ENCODE data around the gene SERINC2. TPM values are rescaled to one million over a fixed set of nuclear protein-coding genes. Genes with fewer than 3 reads are reported as not detected.

Gene SERINC2
- total RNA-seq (2014; rRNA removed; shearing (Covaris generic)) = 10.4 and 16.6 TPM in 2 replicates

DNA sequence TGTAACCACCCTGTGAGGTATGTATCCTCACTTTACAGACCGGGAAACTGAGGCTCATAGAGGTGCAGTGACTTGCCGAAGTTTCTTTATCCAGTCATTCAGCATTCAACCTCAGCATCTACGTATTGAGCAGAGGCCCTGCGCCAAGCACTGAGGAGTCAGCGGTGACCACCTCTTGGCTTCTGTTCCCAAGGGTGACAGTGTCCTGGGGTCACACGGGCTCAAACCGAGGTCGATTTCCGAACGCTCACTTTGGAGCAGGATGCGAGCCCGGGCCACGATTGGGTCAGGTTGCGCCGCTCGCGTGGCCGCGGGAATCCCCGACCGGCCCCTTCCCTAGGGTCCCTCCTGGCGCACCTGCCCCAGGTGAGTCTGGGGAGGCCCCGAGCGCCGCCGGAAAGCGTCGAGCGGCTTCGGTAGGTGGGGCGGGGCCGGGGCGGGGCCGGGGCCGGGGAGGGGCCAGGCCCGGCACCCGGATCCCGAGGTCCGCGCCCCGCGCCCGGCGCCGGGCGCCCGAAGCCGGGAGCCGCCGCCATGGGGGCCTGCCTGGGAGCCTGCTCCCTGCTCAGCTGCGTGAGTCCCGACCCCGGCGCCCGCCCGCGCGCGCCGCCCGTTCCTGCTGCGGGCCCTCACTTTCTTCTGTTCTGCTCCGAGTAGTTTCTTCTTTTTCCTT is at the start of gene SERINC2:
SERINC2 (plus strand) TSS at position 482 of the 673 bp plus-strand sequence; CDS start at position 535, 53 bp downstream.
- H3K4me3 ChIP-seq = peak within 1 kb of the TSS; percentile 86
- peaks cover 38% of the 10 kb centered on the region for H3K4me1 ChIP-seq (replicated peaks)
- no peaks in the 10 kb centered on the region for H3K27me3 ChIP-seq (replicated peaks)
- peaks cover 26% of the 10 kb centered on the region; the same call in 1 of the 2 replicates for H3K36me3 ChIP-seq
- no peak for DNase-seq (ENCODE audit: low read depth in 1 of 2, low spot score in 2 of 2)
- no peaks in the 10 kb centered on the region for H3K9me3 ChIP-seq (replicated peaks)
- peak within 1 kb of the TSS; percentile 48 for H3K27ac ChIP-seq

DNA sequence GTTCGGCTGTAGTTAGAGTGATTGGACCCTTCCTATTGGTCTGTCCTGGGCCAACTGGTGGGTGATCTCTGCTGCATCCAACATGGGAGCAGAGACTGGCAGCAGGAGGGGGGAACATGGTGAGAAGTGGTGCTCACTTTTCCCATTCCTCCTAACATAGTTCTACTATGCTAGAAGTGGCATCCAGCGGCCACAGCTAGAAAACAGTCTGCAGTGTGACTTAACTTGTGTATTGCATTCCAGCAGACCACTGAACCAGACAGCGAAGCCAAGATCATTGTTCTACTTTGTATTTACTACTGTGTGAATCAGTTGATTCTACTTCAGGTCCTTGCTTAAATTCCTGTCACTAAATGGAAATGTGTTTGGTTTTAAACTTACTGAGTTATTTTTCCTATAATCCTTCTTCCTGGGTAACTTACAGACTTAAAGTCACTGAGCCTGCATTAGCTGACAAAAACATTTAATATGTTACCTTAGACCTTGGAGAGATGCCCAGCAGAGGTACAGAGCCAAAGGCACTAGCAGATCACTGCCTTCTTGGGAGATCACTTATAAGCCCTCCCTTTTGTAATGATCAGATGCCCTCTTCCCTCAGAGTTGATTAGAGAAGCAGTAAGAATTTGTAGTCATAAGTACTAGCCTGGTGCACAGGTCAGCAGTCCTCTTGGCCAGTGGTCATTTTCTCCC is 48.3 kb upstream of the SERINC2 start:
- no peak for DNase-seq (ENCODE audit: low read depth in 1 of 2, low spot score in 2 of 2)
- no peaks in the 10 kb centered on the region for H3K9me3 ChIP-seq (replicated peaks)
- no peak overlapping the region for H3K4me3 ChIP-seq
- no peaks in the 10 kb centered on the region for H3K4me1 ChIP-seq (replicated peaks)
- no peak overlapping the region for H3K27ac ChIP-seq
- no peaks in the 10 kb centered on the region for H3K27me3 ChIP-seq (replicated peaks)
- H3K36me3 ChIP-seq = peaks cover 58% of the 10 kb centered on the region

DNA sequence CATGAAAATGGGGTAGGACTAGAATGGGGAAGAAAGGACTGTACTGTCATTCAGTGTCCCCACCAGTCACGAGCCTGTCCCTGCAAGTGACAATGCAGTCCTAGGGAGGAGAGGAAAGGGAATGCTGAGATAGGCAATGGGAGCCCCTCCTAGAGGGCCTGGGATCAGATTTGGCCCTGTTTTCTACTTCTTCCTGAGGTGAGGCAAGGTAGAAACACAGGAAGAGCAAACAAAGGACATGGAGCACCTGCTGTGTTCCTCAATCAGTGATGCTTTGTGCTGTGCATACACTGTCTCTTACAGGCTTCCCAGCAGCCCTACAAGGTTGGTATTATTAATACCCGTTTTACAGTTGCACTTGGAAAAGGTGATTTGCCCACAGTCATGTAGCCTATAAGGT is 46.2 kb upstream of the SERINC2 start:
- Histone ChIP-seq H3K4me3 (no peak overlapping the region), H3K27ac (no peak overlapping the region), H3K4me1 (replicated peaks) (no peaks in the 10 kb centered on the region), H3K9me3 (replicated peaks) (no peaks in the 10 kb centered on the region), H3K36me3 (peaks cover 44% of the 10 kb centered on the region), H3K27me3 (replicated peaks) (no peaks in the 10 kb centered on the region)
- DNase-seq (ENCODE audit: low read depth in 1 of 2, low spot score in 2 of 2) = no peak

DNA sequence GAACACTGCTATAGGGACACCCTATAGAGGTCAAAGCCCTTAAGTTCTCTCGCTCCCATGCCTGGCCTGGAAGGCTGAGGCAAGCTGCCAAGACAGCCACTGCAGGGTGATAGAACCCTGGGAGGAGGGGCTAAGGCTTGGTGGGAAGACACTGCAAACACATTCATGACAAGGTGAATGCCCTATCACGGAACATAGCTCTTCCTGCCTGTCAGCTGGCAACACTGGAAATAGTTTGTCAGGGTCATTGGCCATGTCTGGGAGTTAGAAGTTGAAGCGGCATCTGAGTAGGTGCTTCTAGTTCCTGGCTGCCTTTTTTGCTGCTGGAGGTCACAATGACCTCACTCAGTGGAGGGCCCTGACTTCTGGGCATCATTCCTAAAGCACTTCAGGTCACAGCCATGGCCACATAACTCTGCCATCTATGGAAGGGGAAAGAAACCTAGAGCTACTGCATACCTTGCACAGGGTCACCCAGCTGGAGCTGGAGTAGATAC is 44.4 kb upstream of the SERINC2 start:
- H3K27ac ChIP-seq = no peak overlapping the region
- peaks cover 10% of the 10 kb centered on the region for H3K4me1 ChIP-seq (replicated peaks)
- H3K27me3 ChIP-seq (replicated peaks) = no peaks in the 10 kb centered on the region
- no peak for DNase-seq (ENCODE audit: low read depth in 1 of 2, low spot score in 2 of 2)
- H3K4me3 ChIP-seq = no peak overlapping the region
- H3K36me3 ChIP-seq = peaks cover 34% of the 10 kb centered on the region
- H3K9me3 ChIP-seq (replicated peaks) = no peaks in the 10 kb centered on the region

DNA sequence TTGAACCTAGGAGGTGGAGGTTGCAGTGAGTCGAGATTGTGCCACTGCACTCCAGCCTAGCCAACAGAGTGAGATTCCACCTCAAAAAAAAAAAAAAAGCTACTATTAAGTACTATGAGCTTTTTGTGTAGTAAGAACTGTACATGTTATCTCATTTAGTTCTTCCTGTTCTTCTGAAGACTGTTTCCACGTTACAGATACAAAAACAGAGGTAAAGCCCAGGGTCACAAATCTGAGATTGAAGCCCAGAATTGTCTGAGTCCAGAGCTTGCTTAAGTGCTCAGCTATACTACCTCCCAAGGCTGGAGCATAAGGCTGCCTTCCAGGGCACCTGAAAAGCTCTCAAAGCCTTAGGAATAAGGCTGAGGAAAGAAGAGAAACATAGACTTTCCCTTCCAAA is 43.0 kb upstream of the SERINC2 start:
- Histone ChIP-seq H3K27ac (no peak overlapping the region), H3K36me3 (peaks cover 21% of the 10 kb centered on the region), H3K4me1 (replicated peaks) (peaks cover 10% of the 10 kb centered on the region), H3K27me3 (replicated peaks) (no peaks in the 10 kb centered on the region), H3K9me3 (replicated peaks) (no peaks in the 10 kb centered on the region), H3K4me3 (no peak overlapping the region)
- no peak for DNase-seq (ENCODE audit: low read depth in 1 of 2, low spot score in 2 of 2)

DNA sequence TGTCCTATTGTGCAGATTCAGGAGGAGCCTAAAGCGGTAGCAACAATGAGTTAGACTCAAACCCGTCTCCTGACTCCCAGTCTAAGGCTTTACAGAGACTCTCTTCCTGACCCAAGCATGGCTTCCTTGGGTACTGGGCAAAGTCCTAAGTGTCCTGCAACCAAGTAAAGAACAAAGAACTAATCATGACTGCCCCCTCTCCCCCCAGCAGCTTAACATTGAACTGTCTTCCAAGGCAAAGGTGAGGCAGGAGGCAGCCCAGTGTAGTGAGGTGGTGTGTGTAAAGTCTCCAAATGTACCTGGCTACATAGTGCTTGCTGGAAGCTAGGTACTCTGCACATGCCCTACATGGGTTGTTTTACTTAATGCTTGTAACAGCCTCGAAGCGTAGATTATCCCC is 42.4 kb upstream of the SERINC2 start:
- Histone ChIP-seq H3K36me3 (peaks cover 16% of the 10 kb centered on the region), H3K4me3 (no peak overlapping the region), H3K9me3 (replicated peaks) (no peaks in the 10 kb centered on the region)

DNA sequence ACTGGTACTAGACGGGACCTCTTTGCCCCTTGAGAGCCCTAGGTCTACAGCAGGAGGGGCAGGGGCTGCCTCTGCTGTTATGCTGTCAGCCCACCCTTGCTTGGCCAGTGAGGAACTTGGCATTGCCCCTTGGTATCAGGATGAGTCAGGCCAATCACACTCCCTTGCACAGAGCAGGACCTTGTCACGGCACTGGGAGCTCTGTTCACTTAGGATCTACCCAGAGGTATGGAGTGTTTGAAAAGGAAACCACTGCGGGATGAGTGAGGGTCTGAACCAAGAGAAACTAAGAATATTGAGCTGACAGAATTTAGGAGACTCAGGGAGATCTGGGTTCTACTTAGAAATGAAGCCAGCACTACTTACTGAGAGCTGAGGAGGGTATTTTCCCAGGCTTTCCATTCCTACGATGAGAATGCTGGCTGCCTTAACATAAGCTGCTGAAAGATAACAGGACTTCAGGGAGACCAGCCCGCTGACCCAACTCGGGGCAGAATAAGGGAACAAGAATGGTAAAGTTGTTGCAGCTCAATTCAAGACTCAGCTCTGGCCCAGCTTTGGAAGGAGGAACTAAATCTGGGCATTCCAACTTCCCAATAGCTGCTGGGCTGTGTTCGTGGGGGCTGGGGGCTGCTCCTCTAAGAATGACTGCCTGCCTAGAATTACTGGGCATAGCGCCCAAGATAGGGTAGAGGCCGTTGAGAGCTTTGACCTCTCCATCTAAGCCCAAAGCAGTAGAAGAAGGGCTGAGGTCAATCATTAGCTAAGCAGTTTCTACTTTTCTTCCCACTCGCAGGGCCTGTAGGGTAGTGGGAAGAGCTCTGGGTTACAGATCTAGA is 41.7 kb upstream of the SERINC2 start:
- Histone ChIP-seq H3K27ac (no peak overlapping the region), H3K9me3 (replicated peaks) (no peaks in the 10 kb centered on the region), H3K27me3 (replicated peaks) (no peaks in the 10 kb centered on the region), H3K4me3 (no peak overlapping the region), H3K4me1 (replicated peaks) (peaks cover 10% of the 10 kb centered on the region), H3K36me3 (peaks cover 9% of the 10 kb centered on the region; the same call in 1 of the 2 replicates)
- no peak for DNase-seq (ENCODE audit: low read depth in 1 of 2, low spot score in 2 of 2)

More for the DNA sequence above, 42.4 kb upstream of the SERINC2 start:
- no peak for DNase-seq (ENCODE audit: low read depth in 1 of 2, low spot score in 2 of 2)
- Histone ChIP-seq H3K27me3 (replicated peaks) (no peaks in the 10 kb centered on the region), H3K4me1 (replicated peaks) (peaks cover 10% of the 10 kb centered on the region), H3K27ac (no peak overlapping the region)

DNA sequence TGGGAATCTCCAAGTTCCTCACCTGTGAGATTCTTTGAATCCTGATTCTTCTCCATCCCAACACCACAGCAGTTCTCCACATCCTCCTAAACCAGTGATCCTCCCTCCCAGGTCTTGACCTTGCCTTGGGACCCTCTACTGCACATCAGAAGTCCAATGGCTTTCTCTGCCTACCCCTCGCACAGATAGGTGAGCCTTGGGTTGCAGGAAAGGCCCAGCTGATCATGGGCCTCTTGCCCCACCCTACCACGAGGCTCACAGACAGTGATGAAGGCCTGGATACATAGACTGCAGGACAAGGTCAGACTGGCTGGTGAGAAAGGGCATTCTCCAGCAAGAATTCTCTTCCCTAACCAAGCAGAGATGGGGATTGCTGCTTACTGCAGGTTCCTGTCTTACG is 41.0 kb upstream of the SERINC2 start:
- H3K9me3 ChIP-seq (replicated peaks) = no peaks in the 10 kb centered on the region
- peaks cover 2% of the 10 kb centered on the region; the same call in 1 of the 2 replicates for H3K36me3 ChIP-seq
- no peak overlapping the region for H3K27ac ChIP-seq
- H3K27me3 ChIP-seq (replicated peaks) = no peaks in the 10 kb centered on the region
- no peak overlapping the region for H3K4me3 ChIP-seq
- peaks cover 10% of the 10 kb centered on the region for H3K4me1 ChIP-seq (replicated peaks)
- no peak for DNase-seq (ENCODE audit: low read depth in 1 of 2, low spot score in 2 of 2)

DNA sequence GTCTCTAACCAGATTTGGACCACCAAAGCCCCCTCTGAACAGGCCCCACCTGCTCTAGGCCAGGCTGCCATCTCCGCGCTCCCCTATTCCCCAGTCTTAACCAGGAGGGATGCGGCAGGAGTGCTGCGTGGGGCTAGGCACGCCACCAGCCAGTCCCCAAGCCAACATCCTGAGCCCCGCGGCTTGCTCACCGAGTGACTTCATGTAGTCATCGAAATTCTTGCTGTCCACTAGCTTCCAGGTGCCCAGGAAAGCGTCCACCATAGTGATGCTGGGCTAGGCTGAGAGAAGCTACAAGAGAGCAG is 40.3 kb upstream of the SERINC2 start:
- Histone ChIP-seq H3K9me3 (replicated peaks) (no peaks in the 10 kb centered on the region), H3K4me3 (peak overlapping the region; percentile 30), H3K27me3 (replicated peaks) (no peaks in the 10 kb centered on the region), H3K36me3 (no peaks in the 10 kb centered on the region), H3K27ac (no peak overlapping the region), H3K4me1 (replicated peaks) (peaks cover 10% of the 10 kb centered on the region)
- DNase-seq (ENCODE audit: low read depth in 1 of 2, low spot score in 2 of 2) = no peak

DNA sequence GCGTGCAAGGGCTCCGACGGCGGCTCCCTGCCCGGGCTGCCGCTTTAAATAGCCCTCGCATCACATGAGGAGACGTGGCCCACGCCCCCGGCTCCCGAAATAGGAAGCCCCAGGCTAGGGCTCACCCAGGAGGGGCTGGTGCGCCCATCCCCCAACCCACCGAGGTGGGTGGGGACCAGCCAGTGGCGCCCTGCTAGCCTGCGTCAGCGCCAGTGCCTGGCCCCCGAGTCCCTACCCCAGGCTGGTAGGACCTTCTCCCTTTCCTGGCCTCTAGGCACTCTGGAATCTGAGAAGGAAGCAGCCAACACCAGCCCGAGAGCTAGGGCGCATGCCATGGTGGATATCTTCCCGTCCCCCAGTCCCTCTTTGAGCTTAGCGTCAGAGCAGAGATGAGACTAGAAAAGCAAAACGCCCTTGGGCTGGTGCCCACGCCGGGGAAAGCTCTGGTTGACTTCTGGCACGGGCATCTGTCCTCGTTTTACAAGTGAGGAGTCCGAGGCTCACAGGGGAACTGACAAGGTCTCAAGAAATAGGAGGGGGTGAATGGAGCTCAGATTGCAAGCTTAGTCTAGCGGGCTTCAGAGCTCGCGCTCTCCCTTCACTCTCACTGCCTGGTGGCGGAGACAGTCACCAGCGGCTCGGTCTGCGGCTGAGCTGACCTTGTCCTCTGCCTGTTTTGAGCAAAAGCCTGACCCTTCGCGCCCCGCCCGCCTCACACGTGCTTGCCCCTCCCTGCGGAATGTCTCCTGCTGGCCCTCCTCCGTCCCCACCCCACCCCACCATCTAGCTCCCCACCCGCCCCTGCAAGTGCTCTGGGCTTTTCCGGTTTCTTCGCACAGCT is 39.7 kb upstream of the SERINC2 start, which contains the start of gene FABP3:
FABP3 (minus strand) TSS at position 21 of the 841 bp plus-strand sequence. CDS start 62 bp downstream, outside the sequence.
- Histone ChIP-seq H3K36me3 (no peaks in the 10 kb centered on the region), H3K27ac (no peak within 1 kb of the TSS), H3K9me3 (replicated peaks) (no peaks in the 10 kb centered on the region), H3K27me3 (replicated peaks) (no peaks in the 10 kb centered on the region), H3K4me1 (replicated peaks) (peaks cover 10% of the 10 kb centered on the region), H3K4me3 (peak within 1 kb of the TSS; percentile 30)
- peak; percentile 53 to 75 for DNase-seq (ENCODE audit: low read depth in 1 of 2, low spot score in 2 of 2)

DNA sequence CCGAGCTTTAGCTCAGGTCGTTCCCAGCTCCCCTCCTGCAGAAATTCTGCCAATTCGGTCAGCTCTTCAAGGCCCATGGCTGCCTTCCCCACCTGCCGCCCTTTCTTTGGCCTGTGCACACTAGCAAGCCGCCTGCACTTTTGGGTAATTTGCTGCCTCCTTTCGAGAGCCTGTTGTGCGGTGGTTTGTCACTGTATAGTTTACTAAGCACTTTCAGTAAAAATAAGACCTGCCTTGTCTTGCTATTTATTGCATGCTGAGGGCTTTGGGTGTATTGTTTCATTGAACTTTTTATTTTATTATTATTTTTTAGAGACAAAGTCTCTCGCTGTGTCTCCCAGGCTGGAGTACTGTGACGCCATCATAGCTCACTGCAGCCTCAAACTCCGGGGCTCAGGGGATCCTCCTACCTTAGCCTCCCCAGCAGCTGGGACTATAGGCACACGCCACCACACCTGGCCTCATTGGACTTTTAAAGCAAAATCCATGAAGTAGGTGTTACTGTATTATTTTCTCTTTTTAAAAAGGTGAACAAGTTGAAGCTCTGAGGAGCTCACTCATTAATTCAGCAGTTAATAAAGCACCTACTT is 39.0 kb upstream of the SERINC2 start:
- H3K27me3 ChIP-seq (replicated peaks) = no peaks in the 10 kb centered on the region
- no peak overlapping the region for H3K27ac ChIP-seq
- H3K36me3 ChIP-seq = no peaks in the 10 kb centered on the region
- peaks cover 10% of the 10 kb centered on the region for H3K4me1 ChIP-seq (replicated peaks)
- H3K4me3 ChIP-seq = peak overlapping the region; percentile 30; the same call in 1 of the 2 replicates
- no peak for DNase-seq (ENCODE audit: low read depth in 1 of 2, low spot score in 2 of 2)
- H3K9me3 ChIP-seq (replicated peaks) = no peaks in the 10 kb centered on the region

DNA sequence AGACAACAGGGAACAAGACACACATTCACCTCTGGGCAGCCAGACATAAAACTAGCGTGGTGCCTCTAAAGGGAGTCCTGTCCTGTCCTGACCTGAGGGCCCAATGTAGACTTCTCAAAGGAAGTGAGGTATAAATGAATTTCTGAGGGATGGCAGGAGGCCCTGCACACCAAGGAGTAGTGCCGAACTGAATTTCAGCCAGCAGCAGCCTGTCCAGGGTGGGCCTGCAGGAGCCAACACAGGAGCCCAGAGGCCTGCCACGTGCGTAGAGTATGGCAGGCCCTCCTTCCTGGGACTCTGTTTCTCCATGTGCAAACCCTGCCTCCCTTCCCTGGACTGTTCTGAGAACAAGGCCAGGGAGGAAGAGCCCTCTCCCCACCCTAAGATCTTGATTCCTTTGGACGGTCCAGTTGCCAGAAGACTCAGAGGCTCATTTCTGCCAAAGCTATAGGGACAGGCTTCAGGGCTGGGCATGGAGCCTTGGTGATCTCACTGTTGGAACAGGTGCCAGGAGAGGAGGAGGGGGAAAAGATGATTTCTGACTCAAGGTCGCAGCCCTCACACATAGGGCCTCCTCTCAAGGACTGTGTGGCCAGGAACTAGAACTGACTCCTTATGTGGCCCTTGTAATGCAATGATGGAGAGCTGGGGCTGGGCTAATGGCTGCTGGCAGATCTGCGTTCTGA is 38.4 kb upstream of the SERINC2 start:
- H3K4me1 ChIP-seq (replicated peaks) = peaks cover 10% of the 10 kb centered on the region
- no peaks in the 10 kb centered on the region for H3K27me3 ChIP-seq (replicated peaks)
- H3K4me3 ChIP-seq = no peak overlapping the region
- no peak for DNase-seq (ENCODE audit: low read depth in 1 of 2, low spot score in 2 of 2)
- H3K9me3 ChIP-seq (replicated peaks) = no peaks in the 10 kb centered on the region
- H3K36me3 ChIP-seq = no peaks in the 10 kb centered on the region
- H3K27ac ChIP-seq = no peak overlapping the region

Measured in SJSA1 (cell line).